Midbrain (tissue), 1 donor: ENCODE results near the gene COL8A1.

Source experiments
- DNase-seq: peaks from one replicate; lab custom pipeline; 2025; lab: John Stamatoyannopoulos, UW

Gene COL8A1

DNA sequence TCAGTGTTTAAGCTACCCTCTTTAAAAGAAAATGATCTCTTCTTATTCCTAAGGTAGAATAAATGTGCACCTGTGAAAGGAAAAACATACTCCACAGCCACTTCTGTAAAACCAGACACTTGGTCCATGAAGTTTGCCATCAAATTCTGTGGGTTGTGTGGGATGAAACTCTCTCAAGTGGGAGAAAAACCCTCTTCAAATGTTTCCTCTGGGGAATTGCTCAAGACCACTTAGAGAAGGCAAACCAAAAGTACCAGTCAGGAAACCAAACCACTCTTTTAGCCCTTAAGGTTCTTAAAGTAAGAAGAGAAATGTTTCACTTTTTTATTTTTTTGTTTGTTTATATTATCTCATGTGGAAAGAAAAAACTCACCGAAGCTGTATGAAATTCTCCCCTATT, 1.2 kb downstream of the COL8A1 start:
- no peak for DNase-seq

DNA sequence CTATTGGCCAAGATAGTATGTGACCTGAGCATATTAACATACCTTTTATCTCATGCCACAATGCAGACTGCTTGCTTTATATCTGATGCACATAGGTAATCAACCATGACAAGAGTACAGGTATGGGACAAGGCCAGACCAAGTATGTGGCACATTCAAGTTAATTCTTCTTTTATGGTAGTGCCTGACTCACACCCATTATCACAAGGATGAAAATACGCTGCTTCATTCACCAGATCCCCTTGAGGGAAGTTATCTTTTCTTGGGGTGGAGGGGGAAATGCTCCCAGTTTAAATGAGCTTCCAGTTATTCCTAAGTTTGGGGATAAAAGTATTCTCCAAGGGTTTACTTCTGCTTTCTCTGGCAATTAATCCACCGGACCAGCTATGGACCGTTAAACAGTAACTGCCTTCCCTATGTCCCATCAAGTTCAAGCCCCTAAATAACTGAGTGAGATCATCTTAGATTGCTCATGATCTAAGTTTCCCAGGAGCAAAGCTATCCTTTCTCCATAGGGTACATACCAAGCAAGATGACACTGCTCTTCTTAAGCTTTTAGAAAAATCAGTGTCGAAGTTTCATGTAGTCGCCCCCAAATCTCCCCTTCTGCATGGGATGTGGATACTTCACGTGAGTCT, 1.9 kb downstream of the COL8A1 start:
- DNase-seq, result no peak

DNA sequence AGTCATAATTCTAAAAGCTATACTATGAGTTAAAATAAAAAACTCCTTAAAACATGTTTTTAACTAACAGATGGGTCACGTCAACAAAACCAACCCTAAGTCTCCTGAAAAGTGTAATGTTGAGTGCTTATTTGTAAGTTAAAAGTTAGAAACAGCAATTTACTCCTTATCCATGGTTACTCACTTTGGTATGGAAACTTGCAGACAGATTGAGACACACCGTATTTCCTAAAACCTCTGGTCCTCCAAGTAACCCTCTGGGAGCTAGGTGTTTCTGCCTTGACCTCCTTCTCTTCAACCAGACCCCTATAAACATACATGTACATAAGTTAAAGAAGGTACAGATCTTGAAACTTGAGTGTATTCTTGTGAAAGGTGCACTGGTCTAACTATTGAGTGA, 3.1 kb downstream of the COL8A1 start:
- no peak for DNase-seq

DNA sequence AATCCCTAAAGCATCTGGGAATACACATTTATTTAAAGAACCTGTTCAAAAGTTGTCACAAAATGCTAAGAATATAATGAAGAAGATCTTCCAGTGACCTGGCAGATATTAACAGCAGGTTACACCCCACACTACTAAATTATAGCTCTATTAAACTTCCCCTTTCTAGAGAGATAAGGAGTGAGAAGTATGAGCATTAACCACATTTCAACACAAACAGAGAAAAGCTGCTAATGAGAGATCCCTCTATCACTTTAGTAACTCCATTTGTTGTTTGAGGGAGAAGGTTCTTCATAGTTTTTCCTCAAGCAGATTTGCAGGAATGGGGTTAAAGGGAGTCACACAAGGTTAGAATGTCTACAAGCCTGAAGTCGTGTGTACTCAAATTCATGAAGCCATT, 3.6 kb downstream of the COL8A1 start:
- no peak for DNase-seq

DNA sequence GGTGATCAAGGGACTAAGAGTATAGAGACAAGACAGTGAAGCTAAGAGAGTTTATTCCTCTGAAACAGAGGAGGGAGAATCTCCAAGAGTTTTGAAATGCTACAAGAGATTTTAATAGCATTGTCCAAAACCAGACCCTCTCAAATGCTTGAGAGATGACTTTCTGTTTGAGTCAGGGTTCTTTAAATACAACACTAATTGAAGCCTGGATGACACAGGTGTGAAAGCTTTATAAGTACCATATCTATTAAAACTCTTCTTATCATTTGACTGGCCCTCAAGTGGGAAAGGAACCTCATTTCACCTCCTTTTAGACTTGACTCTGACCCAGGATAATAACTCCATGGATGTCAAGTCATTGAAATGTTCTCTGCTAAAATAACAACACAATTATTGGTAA, 5.6 kb downstream of the COL8A1 start:
- DNase-seq, result no peak

DNA sequence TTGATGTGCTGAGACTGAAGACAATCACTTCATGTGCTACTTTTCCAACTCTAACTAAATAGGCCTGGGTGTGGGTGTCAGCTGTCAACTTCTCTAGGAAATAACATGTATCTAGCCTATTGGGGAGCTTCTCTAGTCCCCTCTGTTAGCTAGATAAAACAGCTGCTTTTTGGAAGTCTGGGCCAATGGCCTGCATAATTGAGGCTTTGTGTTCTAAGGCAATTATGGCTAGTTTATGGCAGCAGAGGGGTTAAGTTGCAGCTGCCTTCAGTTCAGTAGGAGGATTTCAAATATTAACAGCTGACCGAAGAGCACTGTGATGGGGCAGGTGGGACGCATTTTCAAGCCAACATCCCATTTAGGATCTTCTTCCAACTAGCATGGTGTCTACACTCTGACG, 6.4 kb downstream of the COL8A1 start:
- no peak for DNase-seq

DNA sequence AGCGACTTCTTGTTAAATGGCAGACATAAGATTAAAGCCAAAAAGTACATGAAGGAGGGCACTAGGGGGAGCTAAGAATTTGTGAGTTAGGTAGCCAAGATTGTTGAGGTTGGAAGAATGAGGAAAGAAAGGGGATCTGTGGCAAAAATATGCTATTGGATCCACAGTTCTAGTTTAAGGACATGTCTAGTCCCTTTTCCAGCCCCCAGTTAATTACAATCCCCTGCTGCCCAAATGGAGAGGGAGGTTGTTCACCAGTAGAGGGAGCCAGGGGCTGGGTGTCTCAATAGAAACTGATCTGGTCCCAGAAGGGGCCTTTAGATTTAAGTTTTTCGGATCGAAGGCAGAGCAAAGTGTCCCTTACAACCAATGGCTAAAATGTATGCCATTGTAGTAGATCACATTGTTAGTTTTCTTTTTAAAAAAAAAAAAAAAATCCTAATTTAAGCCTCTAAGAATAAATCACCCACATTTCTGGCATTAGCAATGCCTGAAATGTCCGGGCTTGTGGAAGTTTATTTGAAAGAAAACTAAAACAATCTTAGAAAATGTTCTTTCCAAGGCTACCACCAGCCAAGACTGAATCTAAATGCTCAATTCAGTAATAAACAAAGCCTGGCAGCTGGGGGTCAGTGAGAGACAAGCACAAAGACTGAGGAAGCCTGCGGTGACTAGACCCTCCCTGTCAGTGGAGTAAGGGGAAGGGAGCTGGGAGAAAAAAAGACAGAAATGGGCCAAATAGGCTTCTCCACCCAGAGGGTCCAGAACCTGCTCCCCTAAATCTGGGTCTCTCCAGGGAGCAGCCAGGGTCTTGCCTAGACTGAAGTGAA, 7.1 kb downstream of the COL8A1 start:
- DNase-seq, result peak; percentile 28

DNA sequence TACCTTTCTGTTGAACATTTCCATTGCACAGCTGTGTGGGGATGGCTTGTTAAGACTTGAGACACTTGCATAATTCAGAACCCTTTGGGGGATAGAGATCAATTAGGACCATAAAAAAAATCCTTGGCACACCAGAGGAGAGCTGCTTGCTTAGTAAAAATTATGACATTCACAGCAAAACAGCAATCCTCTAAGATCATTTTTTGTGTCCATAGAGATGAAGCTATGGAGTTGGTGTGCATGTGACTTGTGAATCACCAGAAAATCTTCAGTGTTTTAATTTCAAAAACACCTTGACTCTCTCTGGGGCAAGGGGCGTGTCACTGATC, 7.7 kb downstream of the COL8A1 start:
- no peak for DNase-seq

DNA sequence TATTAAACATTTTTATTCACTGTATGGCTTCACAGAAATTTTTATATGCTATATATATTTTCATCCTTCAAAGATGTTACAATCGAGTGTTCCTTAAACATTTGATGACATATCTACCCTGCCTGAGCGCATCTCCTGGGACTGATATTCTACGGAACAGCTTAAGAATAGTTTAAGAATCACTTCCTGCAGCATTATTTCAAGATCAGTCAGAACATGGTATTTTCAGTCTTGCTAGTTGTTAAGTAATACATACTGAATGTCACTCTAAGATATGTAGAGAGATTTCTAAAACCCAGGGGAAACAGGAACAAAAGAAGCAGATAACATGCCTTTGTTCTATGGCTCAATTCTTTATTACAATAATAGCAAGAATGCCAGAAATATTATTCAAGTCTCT, 8.7 kb downstream of the COL8A1 start:
- no peak for DNase-seq

DNA sequence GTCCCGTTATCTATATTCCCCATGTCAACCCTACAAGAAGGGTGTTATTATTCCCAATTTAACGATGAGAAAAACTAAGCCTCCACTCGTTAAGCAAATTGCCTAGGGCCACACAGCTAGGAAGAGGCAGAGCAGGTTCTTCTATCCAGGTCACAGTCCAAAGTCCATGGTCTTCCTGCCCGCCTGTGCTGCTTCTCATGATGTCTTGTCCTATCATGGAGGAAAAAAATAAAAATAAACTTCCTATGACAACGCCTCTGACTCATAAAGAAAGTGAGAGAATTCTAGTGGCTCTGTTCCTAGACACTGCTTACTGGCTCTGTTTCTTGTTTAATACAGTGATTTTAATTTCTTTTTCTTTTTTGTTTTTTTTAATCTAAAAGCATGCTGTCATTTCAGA, 9.7 kb downstream of the COL8A1 start:
- no peak for DNase-seq

DNA sequence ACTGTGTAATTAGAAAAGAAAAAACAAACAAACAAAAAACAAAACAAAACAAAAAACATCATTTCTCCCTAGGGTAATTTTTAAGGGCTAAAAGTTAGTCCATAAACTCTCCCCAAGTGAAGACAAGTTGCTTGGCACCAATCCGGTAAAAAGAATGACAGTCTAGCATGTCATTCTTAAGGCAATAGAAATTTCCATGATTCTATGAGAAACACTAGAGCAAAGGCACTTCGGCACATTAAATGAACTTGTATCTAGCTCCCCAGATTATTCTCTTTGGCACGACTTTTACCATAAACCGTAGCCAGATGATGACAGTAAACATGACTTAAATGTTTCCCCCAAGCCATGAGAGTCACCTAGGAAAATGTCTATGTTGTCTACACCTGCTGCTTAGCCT, 10.1 kb downstream of the COL8A1 start:
- DNase-seq, result no peak

DNA sequence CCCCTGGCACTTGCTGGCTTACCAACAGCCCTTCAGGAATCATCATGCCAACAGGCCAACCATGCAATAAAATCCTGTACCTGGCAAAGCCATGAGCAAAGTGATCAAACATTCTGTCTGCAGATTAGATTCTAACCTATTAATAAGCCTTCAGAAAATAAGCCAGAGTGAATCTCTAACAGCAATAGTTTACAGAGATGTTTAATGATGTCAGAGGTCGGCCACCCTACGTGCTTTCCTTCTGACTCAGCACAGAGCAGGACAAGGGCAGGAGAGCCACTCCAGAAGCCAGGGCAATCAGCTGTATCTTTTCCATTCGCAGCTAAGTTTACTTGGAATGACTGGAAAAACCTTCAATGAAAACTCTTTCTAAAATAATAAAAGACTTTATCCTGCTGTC, 13.1 kb downstream of the COL8A1 start:
- DNase-seq, result no peak

DNA sequence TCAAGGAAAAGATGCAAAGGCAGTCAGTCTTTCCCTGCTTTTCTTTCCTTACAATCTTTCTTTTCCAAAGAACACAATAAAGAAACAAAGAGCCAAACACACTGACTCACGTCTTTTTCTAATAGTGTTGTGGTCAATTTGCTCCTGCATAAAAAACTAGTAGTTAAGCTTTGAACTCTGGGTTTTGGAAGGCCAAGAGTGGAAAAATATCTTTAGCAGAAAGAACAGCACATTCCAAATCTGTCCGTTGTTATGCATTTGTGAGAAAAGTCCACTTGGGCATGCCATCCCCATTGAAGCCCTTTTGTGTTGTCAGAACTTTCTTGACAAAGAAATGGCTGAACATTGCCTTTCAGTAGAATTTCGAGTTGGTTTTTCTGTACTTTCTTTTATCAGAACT, 18.2 kb downstream of the COL8A1 start:
- no peak for DNase-seq

DNA sequence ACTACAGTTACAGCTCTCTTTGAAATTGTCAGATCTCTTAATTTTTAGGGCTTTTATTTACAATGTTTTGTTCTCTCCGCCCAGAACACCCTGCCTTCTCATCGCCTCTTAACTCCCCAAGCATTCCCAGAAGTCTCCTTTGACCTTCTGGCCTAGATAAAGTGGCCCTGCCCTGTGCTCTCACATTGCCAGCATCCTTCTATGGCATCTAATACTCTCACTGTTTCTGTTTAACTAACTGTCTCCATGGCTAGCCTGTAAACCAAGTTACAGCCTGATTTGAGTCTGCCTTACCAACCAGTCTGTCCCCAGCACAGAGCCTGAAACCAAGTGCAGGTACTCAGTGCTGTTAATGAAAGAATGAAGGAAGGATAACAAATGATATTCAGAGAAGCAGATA, 19.9 kb downstream of the COL8A1 start:
- no peak for DNase-seq

DNA sequence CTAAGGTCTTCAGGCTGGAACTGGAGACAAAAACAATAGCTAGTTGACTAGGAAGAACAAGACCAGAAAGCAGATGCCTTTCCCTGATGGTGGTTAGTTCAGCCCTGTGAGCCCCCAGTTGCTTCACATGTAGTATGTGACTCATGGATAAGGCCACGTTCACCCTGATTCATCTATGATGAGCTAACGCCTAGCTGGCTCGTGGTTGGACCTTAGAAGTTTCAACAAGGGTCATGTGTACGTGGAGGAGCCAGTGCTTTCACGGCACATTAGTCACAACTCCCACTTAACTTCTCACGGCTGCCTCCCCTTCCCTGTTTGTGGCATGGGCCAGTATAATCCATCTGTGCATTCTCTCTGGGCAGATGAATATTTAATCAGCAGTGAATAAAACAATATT, 20.6 kb downstream of the COL8A1 start:
- DNase-seq, result no peak

DNA sequence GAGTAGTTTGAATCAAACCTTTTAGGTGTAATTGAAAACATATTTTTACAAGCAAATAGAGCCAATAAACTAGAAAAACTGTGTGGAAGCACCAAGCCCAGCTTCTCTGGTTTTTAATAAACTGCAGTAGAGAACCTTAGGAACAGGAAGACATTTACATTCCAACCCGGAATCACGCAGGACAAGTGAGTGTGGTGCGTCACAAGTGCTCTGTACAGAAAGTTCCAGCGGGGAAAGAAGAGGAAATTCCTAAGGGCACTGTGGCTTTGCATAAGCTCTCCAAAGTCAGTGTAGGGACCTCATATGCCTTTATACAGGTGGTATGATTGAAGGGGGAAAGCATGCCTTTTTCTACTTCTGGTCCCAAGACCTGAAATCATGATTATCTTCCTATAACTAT, 21.6 kb downstream of the COL8A1 start:
- DNase-seq, result no peak

DNA sequence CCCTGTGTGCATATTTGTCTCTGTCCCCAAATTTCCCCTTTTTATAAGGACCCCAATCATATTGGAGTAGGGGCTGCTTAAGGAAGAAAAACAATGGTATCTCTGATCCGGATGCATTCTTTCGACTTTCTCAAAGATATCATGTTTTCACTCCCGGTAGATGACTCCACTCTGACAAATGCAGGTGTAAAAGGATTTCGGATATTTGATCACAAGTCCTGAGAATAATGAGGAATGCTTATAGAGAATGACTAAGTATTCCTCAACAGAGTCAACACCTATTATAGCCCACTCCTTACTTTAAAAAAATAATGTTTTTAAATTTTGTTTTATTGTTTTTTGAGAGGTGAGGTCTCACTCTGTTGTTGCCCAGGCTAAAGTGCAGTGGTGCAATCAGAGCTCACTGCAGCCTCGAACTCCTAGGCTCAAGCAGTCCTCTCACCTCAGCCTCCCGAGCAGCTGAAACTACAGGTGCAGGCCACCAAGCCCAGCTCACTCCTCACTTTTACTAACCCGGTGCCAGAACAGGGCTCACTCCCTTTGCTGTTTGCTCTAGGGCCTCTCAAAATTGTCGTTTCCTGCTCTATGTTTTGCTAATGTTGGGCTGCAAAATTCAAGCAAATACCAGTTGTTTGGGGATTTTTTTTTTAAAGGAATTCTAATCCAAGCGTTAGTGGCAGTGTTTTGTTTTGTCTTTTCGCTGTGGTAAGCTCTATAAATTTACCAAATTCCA, 24.6 kb downstream of the COL8A1 start:
- no peak for DNase-seq

DNA sequence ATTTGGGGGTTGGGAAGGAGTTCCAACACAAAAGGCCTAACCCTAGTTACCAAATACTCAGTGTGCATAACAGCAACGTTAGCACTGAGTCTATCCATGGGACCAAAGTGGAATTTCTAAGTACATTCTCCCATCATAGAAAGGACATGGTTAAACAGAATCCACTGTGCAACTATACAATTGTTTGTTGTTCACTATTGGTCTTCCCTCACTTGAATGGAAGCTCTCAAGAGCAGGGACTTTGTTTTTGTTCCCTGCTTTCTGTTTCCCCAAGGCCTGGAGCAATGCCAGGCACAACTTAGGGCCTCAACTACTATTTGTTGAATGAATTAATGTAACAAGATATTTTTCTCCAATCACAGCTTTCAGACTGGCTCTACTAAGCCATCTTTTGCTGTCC, 25.6 kb downstream of the COL8A1 start:
- no peak for DNase-seq

DNA sequence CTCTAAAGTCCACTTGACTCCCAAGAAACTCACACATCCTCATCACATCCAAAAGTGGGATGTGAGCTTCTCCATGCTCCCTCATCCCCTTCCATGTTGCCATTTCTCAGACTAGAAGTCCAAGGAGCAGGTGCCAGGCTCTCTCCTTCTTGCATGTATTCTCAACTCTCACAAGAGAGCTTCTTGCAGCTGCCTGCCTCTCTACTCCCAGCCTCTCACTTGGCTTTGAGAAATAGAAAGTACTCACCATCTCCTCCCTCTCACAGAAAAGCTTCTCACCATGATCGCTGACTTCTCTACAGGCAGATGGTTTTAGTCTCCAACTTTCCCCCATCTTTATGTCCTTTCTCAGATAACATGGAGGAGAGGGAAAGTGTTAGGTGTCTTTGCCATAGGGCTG, 26.6 kb downstream of the COL8A1 start:
- no peak for DNase-seq

DNA sequence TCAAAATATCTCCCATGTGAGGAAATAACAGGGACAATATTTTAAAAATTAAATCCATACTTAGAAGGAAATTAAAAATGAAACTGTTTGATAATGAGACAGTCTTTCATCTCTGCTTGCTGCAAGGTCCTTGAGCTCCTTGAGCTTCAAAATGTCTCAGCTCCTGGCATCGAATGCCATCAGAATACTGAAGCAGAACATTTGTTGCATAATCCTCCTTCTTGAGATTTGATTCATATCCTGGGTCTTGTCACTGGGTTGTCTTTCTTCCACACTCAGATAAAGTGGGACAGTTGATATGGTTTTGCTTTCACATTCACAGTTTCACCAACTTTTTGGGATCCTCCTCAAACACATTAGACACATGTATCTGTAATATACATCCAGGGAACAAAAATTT, 27.8 kb downstream of the COL8A1 start:
- DNase-seq, result no peak

DNA sequence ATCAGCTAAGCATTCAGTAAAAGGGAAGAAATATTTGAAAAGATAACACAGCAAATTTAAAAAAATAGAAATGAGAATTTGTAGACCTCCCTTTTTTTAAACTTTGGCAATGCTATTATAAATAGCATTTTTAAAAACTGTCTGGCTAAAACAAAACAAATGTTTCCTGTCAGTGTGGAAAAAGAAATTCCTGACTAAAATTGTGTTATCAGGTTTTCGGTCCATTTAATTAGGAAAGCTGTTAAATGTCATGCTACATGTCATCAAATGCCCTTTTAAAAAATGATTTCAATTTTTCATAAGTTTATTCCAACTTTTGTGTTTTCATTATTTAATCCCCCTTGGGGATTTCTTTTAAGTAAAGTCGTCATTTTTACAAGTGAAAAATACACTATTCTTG, 29.6 kb downstream of the COL8A1 start:
- DNase-seq, result no peak

DNA sequence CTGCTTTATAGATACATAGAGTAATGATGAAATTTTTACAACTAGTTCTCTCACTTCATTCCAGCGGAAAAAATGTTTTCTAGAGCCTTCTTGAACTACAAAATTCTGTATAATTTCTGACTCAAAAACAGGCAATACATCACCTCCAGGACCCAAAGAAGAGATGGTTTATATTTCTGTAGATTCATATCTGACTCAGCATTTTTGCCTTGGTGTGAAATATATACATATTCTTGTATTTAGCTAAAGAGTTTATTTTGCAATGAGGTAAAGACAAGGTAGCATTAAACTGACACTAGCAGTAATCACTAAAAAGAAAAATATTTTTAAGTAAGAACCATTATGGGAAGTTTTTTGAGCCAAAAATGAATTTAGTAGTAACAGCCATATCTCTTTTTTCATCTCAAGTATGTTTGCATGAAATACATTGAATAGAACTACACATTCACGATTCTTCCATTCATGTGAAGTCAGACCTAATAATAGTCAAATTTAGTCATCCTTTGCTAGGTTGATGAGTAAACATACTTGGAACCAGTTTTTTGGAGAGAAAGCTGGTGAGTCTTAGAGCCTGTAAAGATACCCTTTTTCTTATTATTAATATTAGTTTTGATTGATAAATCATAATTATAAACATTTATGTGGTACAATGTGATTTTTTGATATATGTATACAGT, 31.6 kb downstream of the COL8A1 start:
- DNase-seq, result no peak

DNA sequence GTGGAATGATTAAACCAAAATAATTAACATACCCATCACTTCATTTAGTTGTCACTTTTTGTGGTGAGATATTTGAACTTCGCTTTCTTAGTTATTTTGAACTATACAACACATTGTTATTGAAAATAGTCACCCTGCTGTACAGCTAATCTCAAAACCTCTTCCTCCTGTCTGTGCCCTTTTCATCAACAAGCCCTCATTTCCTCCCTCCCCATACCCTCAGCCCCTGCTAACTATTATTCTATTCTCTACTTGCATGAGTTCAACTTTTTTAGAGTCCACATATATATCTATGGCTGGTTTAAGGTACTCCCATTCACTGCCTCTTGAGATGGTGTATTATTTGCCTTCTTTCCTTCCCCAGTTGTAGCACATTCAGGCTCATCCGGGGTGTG, 32.2 kb downstream of the COL8A1 start:
- DNase-seq, result no peak
